Astrocyte of the hippocampus (primary cell): Measurements from ENCODE around the gene COPG2.
A peak's percentile ranks its signal among the peaks of the same experiment; 100 is the strongest.

Experiments
- DNase-seq: peaks from one replicate; pipeline ENCODE4 v3.0.0; 2011; ENCODE audit warnings: low read depth, low spot score

The COPG2 gene

GRCh38 chr7:130475776-130476175 lies 192.8 kb downstream of the COPG2 start:
- DNase-seq, result no peak

- DNase-seq, result no peak
Observed at GRCh38 chr7:130473876-130474275, 194.7 kb downstream of the COPG2 start.

GRCh38 chr7:130473289-130473688 lies 195.3 kb downstream of the COPG2 start:
- no peak for DNase-seq

GRCh38 chr7:130471974-130472373 lies 196.6 kb downstream of the COPG2 start:
- DNase-seq, result no peak

GRCh38 chr7:130468612-130469011 lies 199.9 kb downstream of the COPG2 start:
- no peak for DNase-seq

GRCh38 chr7:130463553-130464434 lies 204.8 kb downstream of the COPG2 start:
- DNase-seq, result no peak

- DNase-seq, result peak; percentile 5
Observed at GRCh38 chr7:130461272-130461671, 207.3 kb downstream of the COPG2 start.

GRCh38 chr7:130458257-130458656 lies 210.3 kb downstream of the COPG2 start:
- DNase-seq, result no peak
